ENCODE measurements around the gene PARP6.

PARP6 gene

DNA sequence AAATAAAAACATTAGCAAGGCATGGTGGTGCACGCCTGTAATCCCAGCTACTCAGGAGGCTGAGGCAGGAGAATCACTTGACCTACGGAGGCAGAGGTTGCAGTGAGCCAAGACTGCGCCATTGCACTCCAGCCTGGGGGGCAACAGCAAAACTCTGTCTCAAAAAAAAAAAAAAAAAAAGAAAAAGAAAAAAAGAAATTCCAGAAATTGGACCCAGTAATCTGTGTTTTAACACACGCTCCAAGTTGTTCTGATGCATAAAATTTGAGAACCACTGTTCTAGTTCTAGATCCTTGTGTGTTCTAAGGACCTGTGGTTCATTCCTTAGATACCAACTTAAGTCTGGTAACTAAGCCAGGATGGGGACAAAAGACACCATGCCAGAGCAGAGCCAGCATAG lies 2.6 kb downstream of the PARP6 start:
- Histone ChIP-seq H2AFZ (ENCODE audit: low read depth, low read length) (no peak overlapping the region), H3K4me1 (ENCODE audit: insufficient read depth, low read length) (peaks cover 17% of the 10 kb centered on the region), H3K9me3 (ENCODE audit: low read length) (no peaks in the 10 kb centered on the region), H3K36me3 (ENCODE audit: insufficient read depth, low read length) (peaks cover 48% of the 10 kb centered on the region), H3K27me3 (ENCODE audit: insufficient read depth, low read length) (no peaks in the 10 kb centered on the region), H3K4me3 (ENCODE audit: low read length) (no peak overlapping the region)

DNA sequence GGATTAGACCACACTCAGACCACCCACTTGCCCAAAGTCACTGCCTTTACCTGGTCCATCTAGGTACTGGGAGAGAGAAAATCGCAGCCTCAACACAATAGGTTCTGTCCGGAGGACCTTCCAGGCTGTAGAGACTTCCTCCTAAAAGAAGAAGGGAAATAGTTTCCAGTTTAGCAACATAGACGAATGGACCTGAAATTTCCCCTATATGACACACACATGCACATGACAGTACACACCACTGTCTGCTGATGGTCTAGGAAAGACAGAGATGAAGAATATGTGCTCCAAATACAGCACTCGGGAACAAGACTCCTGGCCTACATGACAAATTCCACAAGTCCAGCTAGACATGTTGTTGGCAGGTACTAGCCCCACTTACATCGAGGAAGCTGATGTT lies 7.3 kb downstream of the PARP6 start:
- Histone ChIP-seq H3K4me3 (ENCODE audit: low read length) (no peak overlapping the region), H3K27me3 (ENCODE audit: insufficient read depth, low read length) (no peaks in the 10 kb centered on the region), H3K36me3 (ENCODE audit: insufficient read depth, low read length) (peaks cover 82% of the 10 kb centered on the region), H3K4me1 (ENCODE audit: insufficient read depth, low read length) (no peaks in the 10 kb centered on the region), H3K9me3 (ENCODE audit: low read length) (no peaks in the 10 kb centered on the region), H2AFZ (ENCODE audit: low read depth, low read length) (no peak overlapping the region)

DNA sequence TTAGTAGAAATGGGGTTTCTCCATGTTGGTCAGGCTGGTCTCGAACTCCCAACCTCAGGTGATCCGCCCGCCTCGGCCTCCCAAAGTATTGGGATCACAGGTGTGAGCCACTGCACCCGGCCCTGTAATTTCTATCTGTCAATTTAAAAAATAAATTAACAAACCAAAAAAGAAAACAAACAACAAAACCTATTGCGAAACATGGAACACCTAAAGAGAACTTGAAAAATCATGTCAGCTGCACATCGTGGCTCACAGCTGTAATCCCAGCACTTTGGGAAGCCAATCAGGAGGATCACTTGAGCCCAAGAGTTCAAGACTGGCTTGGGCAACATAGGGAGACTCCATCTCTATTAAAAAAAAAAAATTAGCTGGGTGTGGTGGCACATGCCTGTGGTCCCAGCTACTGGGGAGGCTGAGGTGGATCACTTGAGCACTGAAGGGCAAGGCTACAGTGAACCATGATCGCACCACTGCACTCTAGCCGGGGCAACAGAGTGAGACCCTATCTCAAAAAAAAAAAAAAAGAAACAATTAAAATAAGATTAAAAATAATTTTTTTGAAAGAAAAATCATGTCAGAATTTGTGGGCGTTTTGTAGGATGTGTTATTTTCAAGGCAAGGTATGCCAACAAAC lies 19.6 kb downstream of the PARP6 start:
- Histone ChIP-seq H3K4me1 (ENCODE audit: insufficient read depth, low read length) (no peaks in the 10 kb centered on the region), H3K27me3 (ENCODE audit: insufficient read depth, low read length) (no peaks in the 10 kb centered on the region), H3K36me3 (ENCODE audit: insufficient read depth, low read length) (peaks cover 87% of the 10 kb centered on the region), H3K4me3 (ENCODE audit: low read length) (no peak overlapping the region), H3K9me3 (ENCODE audit: low read length) (no peaks in the 10 kb centered on the region), H2AFZ (ENCODE audit: low read depth, low read length) (no peak overlapping the region)

DNA sequence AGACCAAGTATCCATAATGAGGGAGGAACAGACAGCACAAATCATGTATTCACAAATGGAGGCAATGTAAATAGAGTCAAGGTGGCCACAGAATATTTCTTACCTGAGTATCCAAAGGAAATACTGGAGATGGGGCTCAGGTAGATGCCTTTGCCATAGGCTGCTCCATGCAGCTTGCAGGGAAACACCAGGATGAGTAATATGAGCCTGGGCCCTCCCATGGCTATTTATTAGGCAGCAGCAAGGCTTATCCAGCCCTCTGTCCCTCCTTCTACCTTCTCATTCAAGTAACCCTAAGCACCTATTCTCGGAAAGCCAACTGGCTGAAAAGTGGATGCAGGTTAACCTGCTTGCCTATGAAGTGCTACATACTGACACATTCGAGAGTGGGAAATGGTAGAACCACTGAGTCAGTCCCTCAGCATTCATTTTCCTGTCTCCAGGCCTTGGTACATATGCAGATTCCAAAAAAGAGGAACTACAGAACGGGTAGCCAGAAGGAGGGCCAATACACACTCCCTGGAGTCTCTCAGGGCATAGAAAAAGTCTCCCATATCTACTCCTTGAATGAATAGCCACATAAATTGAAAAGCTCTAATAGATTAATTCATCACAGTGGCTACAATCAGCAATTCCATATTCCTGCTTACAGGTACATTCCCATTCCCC lies 23.1 kb downstream of the PARP6 start:
- no peaks in the 10 kb centered on the region for H3K4me1 ChIP-seq (ENCODE audit: insufficient read depth, low read length)
- H3K4me3 ChIP-seq (ENCODE audit: low read length) = no peak overlapping the region
- no peak overlapping the region for H2AFZ ChIP-seq (ENCODE audit: low read depth, low read length)
- H3K9me3 ChIP-seq (ENCODE audit: low read length) = no peaks in the 10 kb centered on the region
- no peaks in the 10 kb centered on the region for H3K27me3 ChIP-seq (ENCODE audit: insufficient read depth, low read length)
- peaks cover 70% of the 10 kb centered on the region for H3K36me3 ChIP-seq (ENCODE audit: insufficient read depth, low read length)

DNA sequence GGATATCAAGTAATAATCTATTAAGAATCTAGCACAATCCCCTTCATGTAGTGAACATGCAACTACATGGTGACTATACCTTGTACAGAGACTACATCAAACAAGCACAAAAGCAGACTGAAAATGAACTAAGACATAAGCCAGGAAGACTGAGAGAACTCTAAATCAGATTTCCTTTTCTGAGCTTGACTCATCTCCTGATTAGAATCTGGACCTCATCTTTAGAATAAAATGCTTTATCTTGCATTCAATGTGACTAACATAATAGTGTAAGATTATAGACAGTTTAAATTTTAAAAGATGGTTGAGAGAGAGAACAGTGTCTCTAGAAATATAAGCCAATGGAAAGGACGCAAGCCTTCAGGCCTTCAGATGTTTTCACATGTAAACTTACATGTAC lies 23.8 kb downstream of the PARP6 start:
- Histone ChIP-seq H3K4me1 (ENCODE audit: insufficient read depth, low read length) (no peaks in the 10 kb centered on the region), H3K4me3 (ENCODE audit: low read length) (no peak overlapping the region), H3K27me3 (ENCODE audit: insufficient read depth, low read length) (no peaks in the 10 kb centered on the region), H3K36me3 (ENCODE audit: insufficient read depth, low read length) (peaks cover 70% of the 10 kb centered on the region), H3K9me3 (ENCODE audit: low read length) (no peaks in the 10 kb centered on the region), H2AFZ (ENCODE audit: low read depth, low read length) (no peak overlapping the region)

DNA sequence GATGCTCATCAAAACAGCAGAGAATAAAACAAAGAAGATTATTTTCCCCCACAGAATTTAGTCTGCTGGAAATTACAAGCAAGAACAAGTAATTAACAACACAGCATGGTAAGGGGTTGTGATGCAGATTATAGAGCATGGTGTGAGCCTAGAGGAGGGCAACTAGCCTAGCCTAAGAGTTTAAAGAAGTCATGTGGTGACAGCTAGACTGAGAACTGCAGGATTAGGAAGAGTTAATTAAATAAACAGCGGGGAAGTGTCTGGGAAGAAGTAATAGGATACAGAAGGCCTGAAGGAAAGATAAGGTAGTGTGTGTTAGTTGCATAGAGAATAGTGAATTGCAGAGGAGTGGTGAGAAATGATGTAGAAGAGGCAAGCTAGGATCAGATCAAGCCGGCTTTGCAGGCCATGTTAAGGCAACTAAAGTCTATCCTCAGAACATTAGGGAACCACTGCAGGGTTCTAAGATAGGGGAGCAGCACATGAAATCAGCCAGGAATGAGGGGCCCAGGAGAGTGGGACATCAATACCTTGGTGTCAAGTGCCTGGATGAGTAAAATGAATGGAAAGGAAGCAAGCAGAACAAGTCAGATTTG lies 29.5 kb downstream of the PARP6 start:
- no peak overlapping the region for H3K4me3 ChIP-seq (ENCODE audit: low read length)
- H2AFZ ChIP-seq (ENCODE audit: low read depth, low read length) = no peak overlapping the region
- no peaks in the 10 kb centered on the region for H3K9me3 ChIP-seq (ENCODE audit: low read length)
- no peaks in the 10 kb centered on the region for H3K27me3 ChIP-seq (ENCODE audit: insufficient read depth, low read length)
- no peaks in the 10 kb centered on the region for H3K4me1 ChIP-seq (ENCODE audit: insufficient read depth, low read length)
- H3K36me3 ChIP-seq (ENCODE audit: insufficient read depth, low read length) = peaks cover 61% of the 10 kb centered on the region

DNA sequence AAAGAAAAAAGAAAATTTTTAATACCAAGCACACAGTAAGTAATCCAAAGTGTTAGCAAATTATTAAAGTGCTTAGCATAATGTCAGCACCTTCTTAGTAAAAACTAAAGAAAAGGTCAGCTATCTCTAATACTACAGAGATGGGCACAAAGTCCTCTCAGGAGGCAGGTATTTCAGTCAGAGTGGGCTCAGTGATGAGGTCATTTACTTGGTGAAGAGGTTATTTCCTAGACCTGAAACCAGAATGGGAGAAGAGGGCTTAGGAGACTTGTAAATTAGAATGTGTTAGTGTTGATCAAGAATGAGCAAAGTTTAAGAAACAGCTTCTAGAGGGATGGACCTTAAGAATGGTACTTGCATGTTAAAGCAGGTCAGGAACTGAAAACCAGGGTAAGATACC lies 32.7 kb downstream of the PARP6 start:
- H2AFZ ChIP-seq (ENCODE audit: low read depth, low read length) = no peak overlapping the region
- H3K36me3 ChIP-seq (ENCODE audit: insufficient read depth, low read length) = peaks cover 49% of the 10 kb centered on the region
- H3K4me3 ChIP-seq (ENCODE audit: low read length) = no peak overlapping the region
- H3K4me1 ChIP-seq (ENCODE audit: insufficient read depth, low read length) = no peaks in the 10 kb centered on the region
- no peaks in the 10 kb centered on the region for H3K9me3 ChIP-seq (ENCODE audit: low read length)
- no peaks in the 10 kb centered on the region for H3K27me3 ChIP-seq (ENCODE audit: insufficient read depth, low read length)

DNA sequence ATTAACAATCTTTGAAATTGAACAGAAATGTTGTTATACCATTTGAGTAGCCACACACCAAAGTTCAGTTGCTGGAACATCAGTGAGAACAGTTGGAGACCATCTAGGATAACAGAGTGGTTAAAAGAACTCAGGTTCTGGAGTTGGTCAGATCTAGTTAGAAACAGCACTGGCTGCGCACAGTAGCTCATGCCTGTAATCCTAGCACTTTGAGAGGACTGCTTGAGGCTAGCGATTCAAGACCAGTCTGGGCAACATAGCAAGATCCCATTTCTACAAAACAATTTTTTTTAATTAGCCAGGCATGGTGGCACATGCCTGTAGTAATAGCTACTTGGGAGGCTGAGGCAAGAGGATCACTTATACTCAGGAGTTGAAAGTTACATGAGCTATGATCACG lies 33.8 kb downstream of the PARP6 start:
- Histone ChIP-seq H3K27me3 (ENCODE audit: insufficient read depth, low read length) (no peaks in the 10 kb centered on the region), H3K9me3 (ENCODE audit: low read length) (no peaks in the 10 kb centered on the region), H2AFZ (ENCODE audit: low read depth, low read length) (no peak overlapping the region), H3K4me3 (ENCODE audit: low read length) (no peak overlapping the region), H3K4me1 (ENCODE audit: insufficient read depth, low read length) (no peaks in the 10 kb centered on the region), H3K36me3 (ENCODE audit: insufficient read depth, low read length) (peaks cover 40% of the 10 kb centered on the region)

DNA sequence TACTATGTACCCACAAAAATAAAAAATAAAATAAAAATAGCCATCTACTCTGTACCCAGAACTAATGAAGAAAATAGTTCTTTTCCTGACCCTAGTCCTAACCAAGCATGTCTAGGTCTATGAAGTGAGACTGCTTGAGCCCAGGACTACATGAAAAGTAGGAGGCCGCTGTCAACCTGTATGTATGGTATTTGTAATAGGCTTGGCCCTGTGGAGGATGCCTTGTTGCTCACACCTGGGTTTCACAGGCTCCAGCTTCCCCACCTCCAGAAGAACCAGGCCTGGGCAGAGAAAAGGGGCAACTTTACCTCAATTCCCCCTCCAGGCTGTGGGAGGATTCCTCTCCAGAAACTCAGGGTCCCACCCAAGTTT lies 34.5 kb downstream of the PARP6 start:
- Histone ChIP-seq H3K27me3 (ENCODE audit: insufficient read depth, low read length) (no peaks in the 10 kb centered on the region), H3K4me1 (ENCODE audit: insufficient read depth, low read length) (no peaks in the 10 kb centered on the region)

DNA sequence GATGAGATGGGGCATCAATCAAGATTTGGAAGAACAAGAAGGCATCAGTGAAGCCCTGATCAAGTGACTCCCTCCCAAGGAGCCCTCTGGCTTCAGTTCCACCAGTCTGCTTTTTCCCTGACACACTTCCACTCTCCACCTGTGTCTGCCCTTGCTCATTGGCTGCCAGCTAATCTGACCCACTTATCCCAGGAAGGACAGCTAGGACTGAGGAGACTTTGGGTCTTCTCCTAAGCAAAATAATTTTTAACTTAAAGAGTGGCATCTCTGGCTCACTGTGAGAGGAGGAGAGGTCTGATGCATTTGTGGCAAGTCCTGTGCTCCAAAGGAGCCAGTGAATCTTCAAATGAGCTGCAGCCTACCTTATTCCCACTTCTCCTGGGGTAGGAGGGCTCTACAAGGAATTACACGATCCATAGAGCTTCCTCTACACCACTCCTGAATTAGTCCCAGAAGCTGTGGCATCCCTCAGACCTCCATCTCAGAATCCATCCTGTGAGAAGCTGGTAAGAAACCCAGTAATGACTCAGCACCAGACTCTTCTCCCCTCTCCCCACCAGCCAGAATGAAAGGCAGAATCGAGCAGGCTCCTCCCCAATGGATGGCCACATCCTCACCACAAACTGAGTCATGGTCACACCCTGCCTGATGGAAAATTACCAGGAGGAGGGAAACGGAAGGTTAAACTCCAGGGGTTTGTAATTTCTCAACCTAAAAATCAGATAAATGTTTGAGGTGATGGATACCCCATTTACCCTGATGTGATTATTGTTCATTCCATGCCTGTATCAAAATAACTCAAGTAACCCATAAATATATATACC lies 35.1 kb downstream of the PARP6 start:
- H2AFZ ChIP-seq (ENCODE audit: low read depth, low read length) = no peak overlapping the region
- H3K4me1 ChIP-seq (ENCODE audit: insufficient read depth, low read length) = peaks cover 4% of the 10 kb centered on the region
- no peak overlapping the region for H3K4me3 ChIP-seq (ENCODE audit: low read length)
- H3K36me3 ChIP-seq (ENCODE audit: insufficient read depth, low read length) = peaks cover 27% of the 10 kb centered on the region
- no peaks in the 10 kb centered on the region for H3K27me3 ChIP-seq (ENCODE audit: insufficient read depth, low read length)
- no peaks in the 10 kb centered on the region for H3K9me3 ChIP-seq (ENCODE audit: low read length)

More for the DNA sequence above, 34.5 kb downstream of the PARP6 start:
- Histone ChIP-seq H2AFZ (ENCODE audit: low read depth, low read length) (no peak overlapping the region), H3K36me3 (ENCODE audit: insufficient read depth, low read length) (peaks cover 33% of the 10 kb centered on the region), H3K9me3 (ENCODE audit: low read length) (no peaks in the 10 kb centered on the region), H3K4me3 (ENCODE audit: low read length) (no peak overlapping the region)

DNA sequence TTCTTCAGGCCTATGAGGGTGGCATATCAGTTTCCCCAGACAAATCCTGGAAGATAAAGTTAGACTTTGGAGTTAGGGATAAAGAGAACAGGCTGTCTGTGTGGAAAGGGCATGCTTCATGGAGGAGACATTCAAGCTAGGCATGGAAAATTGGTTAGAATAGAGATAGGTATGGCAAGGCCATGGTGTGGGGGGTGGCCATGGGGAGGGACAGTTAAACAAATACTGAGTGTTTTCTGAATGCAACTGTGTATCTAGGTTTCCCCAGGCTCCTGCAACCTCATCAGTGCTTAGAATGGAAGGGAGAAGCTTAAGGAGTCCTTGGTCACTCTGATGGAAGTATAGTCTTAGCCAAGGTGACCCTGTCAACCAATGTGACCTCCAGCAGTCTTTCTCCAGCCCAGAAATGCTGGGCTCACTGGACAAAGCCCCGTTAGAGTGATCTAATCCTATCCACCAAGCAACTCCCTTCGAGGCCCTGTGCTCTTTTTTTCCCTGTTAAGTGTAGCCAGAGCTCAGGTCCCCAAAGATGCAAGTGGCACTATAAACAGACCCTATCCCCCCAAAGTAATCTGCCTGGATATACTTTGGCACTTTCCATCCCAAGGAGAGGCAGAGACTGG lies 35.9 kb downstream of the PARP6 start:
- H3K9me3 ChIP-seq (ENCODE audit: low read length) = no peaks in the 10 kb centered on the region
- H3K4me1 ChIP-seq (ENCODE audit: insufficient read depth, low read length) = peaks cover 7% of the 10 kb centered on the region
- H3K36me3 ChIP-seq (ENCODE audit: insufficient read depth, low read length) = peaks cover 20% of the 10 kb centered on the region
- no peak overlapping the region for H2AFZ ChIP-seq (ENCODE audit: low read depth, low read length)
- H3K4me3 ChIP-seq (ENCODE audit: low read length) = no peak overlapping the region
- no peaks in the 10 kb centered on the region for H3K27me3 ChIP-seq (ENCODE audit: insufficient read depth, low read length)

DNA sequence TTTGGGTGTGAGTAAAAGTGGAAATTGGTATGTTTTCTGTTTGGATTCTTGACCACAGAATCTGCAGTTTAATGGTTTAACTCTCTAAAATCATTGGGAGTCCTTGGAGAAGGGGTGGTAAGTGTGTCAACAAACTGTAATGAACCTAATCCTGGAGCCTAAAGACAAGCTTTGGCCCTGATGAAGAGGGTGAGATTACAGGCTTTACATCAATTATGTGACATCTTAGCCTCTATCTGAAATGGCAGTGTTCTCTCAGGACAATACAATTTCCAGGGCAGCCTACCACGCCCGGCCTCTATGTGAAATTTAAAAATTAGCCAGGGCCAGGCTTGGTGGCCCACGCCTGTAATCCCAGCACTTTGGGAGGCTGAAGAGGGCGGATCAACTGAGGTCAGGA lies 37.1 kb downstream of the PARP6 start:
- Histone ChIP-seq H3K4me3 (ENCODE audit: low read length) (no peak overlapping the region), H3K36me3 (ENCODE audit: insufficient read depth, low read length) (peaks cover 8% of the 10 kb centered on the region), H3K27me3 (ENCODE audit: insufficient read depth, low read length) (no peaks in the 10 kb centered on the region), H3K4me1 (ENCODE audit: insufficient read depth, low read length) (peaks cover 7% of the 10 kb centered on the region), H3K9me3 (ENCODE audit: low read length) (no peaks in the 10 kb centered on the region), H2AFZ (ENCODE audit: low read depth, low read length) (no peak overlapping the region)

DNA sequence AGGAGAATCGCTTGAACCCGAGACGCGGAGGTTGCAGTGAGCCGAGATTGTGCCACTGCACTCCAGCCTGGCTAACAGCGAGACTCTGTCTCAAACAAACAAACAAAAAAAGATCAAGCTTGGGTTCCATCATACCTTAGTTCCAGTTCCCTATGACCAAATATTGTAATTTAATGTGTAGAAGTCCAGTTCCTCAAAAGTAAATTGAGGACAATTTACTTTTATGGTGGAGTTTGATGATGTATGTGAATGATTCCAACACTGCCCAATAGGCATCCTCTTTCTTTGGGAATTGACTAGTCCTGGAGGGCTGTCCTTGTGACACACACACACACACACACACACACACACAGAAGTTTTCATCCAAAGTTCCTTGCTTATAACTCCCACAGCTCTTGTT lies 38.6 kb downstream of the PARP6 start:
- H3K4me3 ChIP-seq (ENCODE audit: low read length) = no peak overlapping the region
- H3K36me3 ChIP-seq (ENCODE audit: insufficient read depth, low read length) = no peaks in the 10 kb centered on the region
- H3K27me3 ChIP-seq (ENCODE audit: insufficient read depth, low read length) = no peaks in the 10 kb centered on the region
- H3K9me3 ChIP-seq (ENCODE audit: low read length) = no peaks in the 10 kb centered on the region
- H2AFZ ChIP-seq (ENCODE audit: low read depth, low read length) = no peak overlapping the region
- peaks cover 15% of the 10 kb centered on the region for H3K4me1 ChIP-seq (ENCODE audit: insufficient read depth, low read length)
